Chondrocyte (in vitro differentiated cells): ENCODE measurements around the gene GM2A. TPM values are rescaled to one million over a fixed set of nuclear protein-coding genes. Genes with fewer than 3 reads are reported as not detected.

Source experiments
- DNase-seq: peaks from one replicate; pipeline ENCODE4 v3.0.0; 2021; ENCODE audit warnings: mixed read lengths, low spot score
- H3K27ac Mint-ChIP-seq: one replicate; pipeline ENCODE4 v1.8.0; 2021; ENCODE audit warnings: mild to moderate bottlenecking, moderate library complexity, mixed read lengths; ENCODE audit not compliant: unreplicated experiment
- H3K27me3 Mint-ChIP-seq: 2 replicates; pipeline ENCODE4 v1.8.0; 2021; ENCODE audit warnings: low read depth, mixed read lengths
- H3K36me3 Mint-ChIP-seq: 2 replicates; pipeline ENCODE4 v1.8.0; 2021; ENCODE audit warnings: low read depth, mixed read lengths
- H3K4me1 Mint-ChIP-seq: 2 replicates; pipeline ENCODE4 v1.8.0; 2021; ENCODE audit warnings: low read depth, mild to moderate bottlenecking, mixed read lengths
- H3K4me3 Mint-ChIP-seq: one replicate; pipeline ENCODE4 v1.8.0; 2021; ENCODE audit warnings: mild to moderate bottlenecking, moderate library complexity, mixed read lengths; ENCODE audit not compliant: unreplicated experiment
- H3K9me3 Mint-ChIP-seq: 2 replicates; pipeline ENCODE4 v1.8.0; 2021; ENCODE audit warnings: low read depth, mixed read lengths
- CTCF ChIP-seq: fragments of 200-600 bp; sonication (generic); IDR thresholded peaks from 2 replicates; pipeline ENCODE4 v1.5.0; 2021; ENCODE audit warnings: antibody characterized with exemption, mild to moderate bottlenecking, moderate library complexity
- total RNA-seq: library from RNA; stranded (reverse); gene quantifications from 3 replicates; pipeline ENCODE4 v1.2.1, GENCODE V29; 2021

Gene GM2A
- total RNA-seq, 1 donor from 2014 or later: 21.7 TPM

- H3K4me1 Mint-ChIP-seq: peaks cover 9% of the 10 kb centered on the region
- H3K27ac Mint-ChIP-seq: no peak overlapping the region
- TF ChIP-seq CTCF: no peak
- no peak for DNase-seq
- H3K4me3 Mint-ChIP-seq: no peak overlapping the region
- H3K9me3 Mint-ChIP-seq: no peaks in the 10 kb centered on the region
- peaks cover 11% of the 10 kb centered on the region for H3K27me3 Mint-ChIP-seq
- H3K36me3 Mint-ChIP-seq: no peaks in the 10 kb centered on the region
Observed at GRCh38 chr5:151248651-151249050, 4.3 kb upstream of the GM2A start.

DNA sequence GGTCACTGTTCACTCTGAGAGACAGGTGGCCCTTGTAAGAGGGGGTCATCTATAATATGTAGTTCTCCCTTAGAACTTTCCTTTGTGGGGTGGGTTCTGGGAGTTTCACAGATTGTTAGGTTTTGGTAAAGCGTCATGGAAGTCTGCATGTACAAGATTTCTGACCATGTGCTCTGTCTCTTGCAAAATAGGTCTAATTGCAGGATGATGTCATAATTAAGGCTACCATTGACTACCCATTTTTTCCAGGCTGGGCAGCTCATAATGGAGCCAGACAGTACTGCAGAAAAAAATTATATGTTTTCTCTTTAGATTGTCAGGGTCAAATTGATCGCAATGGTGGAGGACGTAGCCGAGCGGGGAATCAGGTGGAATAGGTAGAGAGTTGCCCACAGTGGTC is 3.7 kb upstream of the GM2A start:
- Mint-ChIP-seq H3K9me3 (no peaks in the 10 kb centered on the region), H3K4me3 (no peak overlapping the region), H3K4me1 (peaks cover 15% of the 10 kb centered on the region), H3K36me3 (no peaks in the 10 kb centered on the region), H3K27me3 (peaks cover 10% of the 10 kb centered on the region), H3K27ac (no peak overlapping the region)
- no peak for TF ChIP-seq CTCF
- no peak for DNase-seq

DNA sequence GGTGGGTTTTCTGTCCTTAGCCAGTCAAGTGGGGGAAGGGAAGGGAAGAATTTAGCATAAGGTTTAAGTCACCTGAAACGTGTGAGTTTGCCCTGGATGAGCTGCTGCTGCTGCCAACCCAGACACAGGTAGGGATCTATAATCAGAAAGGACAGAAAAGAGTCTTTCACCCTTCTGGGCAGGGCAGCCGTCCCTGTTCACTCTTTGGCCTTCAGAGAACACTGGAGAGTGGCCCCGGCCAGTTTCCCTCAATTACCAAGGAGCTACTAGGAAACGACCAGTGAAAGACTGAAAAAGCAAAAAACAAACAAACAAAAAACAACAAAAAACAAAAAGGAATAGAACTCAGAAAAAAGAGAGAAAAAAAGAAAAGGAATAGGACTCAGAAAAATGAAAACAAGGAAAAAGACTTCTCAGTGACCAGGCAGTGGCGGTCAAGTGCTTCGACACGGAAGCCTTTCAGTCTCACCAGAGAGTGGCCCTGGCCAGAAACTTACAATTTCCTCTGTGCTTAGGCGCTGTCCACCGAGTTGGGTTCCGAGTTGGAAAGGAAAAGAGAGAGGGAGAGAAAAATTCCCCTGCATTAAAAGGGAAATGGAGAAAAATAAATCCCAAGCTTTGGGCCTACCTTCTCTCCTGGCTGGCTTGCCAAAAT is 2.5 kb upstream of the GM2A start:
- no peak overlapping the region for H3K4me3 Mint-ChIP-seq
- H3K36me3 Mint-ChIP-seq: no peaks in the 10 kb centered on the region
- H3K4me1 Mint-ChIP-seq: peaks cover 15% of the 10 kb centered on the region
- H3K9me3 Mint-ChIP-seq: no peaks in the 10 kb centered on the region
- no peak for TF ChIP-seq CTCF
- no peak overlapping the region for H3K27ac Mint-ChIP-seq
- H3K27me3 Mint-ChIP-seq: peaks cover 8% of the 10 kb centered on the region
- no peak for DNase-seq

GRCh38 chr5:151251001-151251551 is 1.9 kb upstream of the GM2A start:
- H3K4me1 Mint-ChIP-seq: peaks cover 15% of the 10 kb centered on the region
- no peak overlapping the region for H3K27ac Mint-ChIP-seq
- H3K27me3 Mint-ChIP-seq: peaks cover 8% of the 10 kb centered on the region
- no peak overlapping the region for H3K4me3 Mint-ChIP-seq
- DNase-seq: no peak
- H3K36me3 Mint-ChIP-seq: no peaks in the 10 kb centered on the region
- no peaks in the 10 kb centered on the region for H3K9me3 Mint-ChIP-seq
- no peak for TF ChIP-seq CTCF

GRCh38 chr5:151251621-151252020 is 1.4 kb upstream of the GM2A start:
- TF ChIP-seq CTCF: no peak
- Mint-ChIP-seq H3K36me3 (no peaks in the 10 kb centered on the region), H3K27me3 (peaks cover 8% of the 10 kb centered on the region), H3K9me3 (no peaks in the 10 kb centered on the region), H3K4me3 (no peak overlapping the region), H3K4me1 (peaks cover 15% of the 10 kb centered on the region), H3K27ac (no peak overlapping the region)
- no peak for DNase-seq
